Stimulated activated CD8-positive, alpha-beta memory T cell treated with anti-CD3 and anti-CD28 coated beads, Interleukin-15, amount 100 ng/mL, for 48 hours (primary cell): Measurements from ENCODE around the gene HOXD3.

ENCODE experiments used
- DNase-seq, 2 donors: peaks; one replicate each; pipeline ENCODE4 v3.0.0-alpha.2; 2020; ENCODE audit warnings: low read depth in 2 of 2

HOXD3 gene

DNA sequence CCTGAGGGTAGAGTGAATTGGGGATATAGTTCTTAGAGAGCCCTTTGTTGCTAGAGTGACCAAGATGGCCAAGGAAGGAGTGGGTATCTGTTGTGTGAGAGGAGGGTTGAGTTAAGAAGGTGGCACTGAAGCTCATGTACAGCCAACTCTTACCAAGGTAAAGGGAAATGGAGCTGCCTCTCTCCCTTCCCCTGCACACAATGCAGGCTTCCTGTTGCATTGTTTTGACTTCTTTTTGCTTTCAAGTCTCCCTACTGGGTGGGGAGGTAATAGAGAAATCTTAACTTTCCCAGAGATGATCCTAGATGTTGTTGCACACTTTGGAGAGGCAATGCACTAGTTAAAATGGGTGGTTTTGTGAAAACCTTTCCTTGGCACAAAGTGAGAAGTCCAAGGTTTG is 55.2 kb downstream of the HOXD3 start:
- no peak for DNase-seq

DNA sequence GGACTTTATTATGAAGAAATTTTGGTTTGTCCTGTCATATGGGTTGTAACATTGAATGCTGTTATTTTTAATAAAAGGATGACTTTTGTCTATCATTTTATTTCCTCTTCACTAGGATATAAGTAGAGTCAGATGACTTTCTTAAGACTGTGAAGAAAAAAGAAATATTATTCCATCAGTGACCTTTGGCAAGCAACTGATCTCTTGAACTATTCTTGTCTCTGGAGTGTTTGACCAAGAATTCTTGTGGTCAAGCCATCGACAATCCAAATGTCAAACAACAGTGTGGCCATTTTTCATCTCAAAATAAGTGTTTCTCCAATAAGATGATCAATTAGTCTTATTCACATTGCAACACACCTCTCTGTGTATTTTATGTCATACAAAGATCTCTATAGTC is 56.3 kb downstream of the HOXD3 start:
- DNase-seq, result no peak
